Adrenal gland (tissue), 12 donors: ENCODE results near the gene SMPD3. TPM values are rescaled to one million over a fixed set of nuclear protein-coding genes. Genes with fewer than 3 reads are reported as not detected.

Experiments used
- DNase-seq, 7 donors: peaks; one replicate each; pipeline ENCODE4 v3.0.0-alpha.2; 2019 to 2020
- H3K27ac ChIP-seq, 5 donors: fragments of 200-600 bp; sonication (generic) in 4 of 5; 1 replicate in 3 of 5; 2 replicates in 2 of 5; pipeline versions ENCODE4 v1.5.1 to v1.8.0; 2016 to 2020; ENCODE audit warnings: mild to moderate bottlenecking in 1 of 5
- H3K27me3 ChIP-seq: fragments of 200-600 bp; 2 replicates; pipeline ENCODE4 v1.8.0; 2021
- H3K36me3 ChIP-seq, 2 donors: fragments of 200-600 bp; replicated peaks in 1 of 2; 1 replicate in 1 of 2; 2 replicates in 1 of 2; pipeline versions ENCODE4 v1.5.1 to v1.8.0; 2018 to 2022
- H3K4me1 ChIP-seq, 2 donors: fragments of 200-600 bp; replicated peaks in 1 of 2; 1 replicate in 1 of 2; 2 replicates in 1 of 2; pipeline versions ENCODE4 v1.5.1 to v1.8.0; 2018 to 2021
- H3K4me3 ChIP-seq, 4 donors: fragments of 200-600 bp; sonication (generic) in 3 of 4; one replicate each; pipeline ENCODE4 v1.5.1; 2016 to 2018
- H3K9me3 ChIP-seq, 3 donors: fragments of 200-600 bp; sonication (generic) in 1 of 3; replicated peaks in 1 of 3; 1 replicate in 2 of 3; 2 replicates in 1 of 3; pipeline versions ENCODE4 v1.5.1 to v1.8.0; 2016 to 2021
- CTCF ChIP-seq, 6 experiments: fragments of 450-650 bp in 4 of 6; fragments of 200-600 bp in 2 of 6; sonication (generic) in 1 of 6; IDR thresholded peaks; 1 replicate in 5 of 6; 2 replicates in 1 of 6; pipeline versions ENCODE4 v1.5.1 to v1.8.0; 2016 to 2021; ENCODE audit warnings: antibody characterized with exemption in 6 of 6, mild to moderate bottlenecking in 2 of 6, moderate library complexity in 1 of 6
- POLR2A ChIP-seq, 2 donors: fragments of 450-650 bp; IDR thresholded peaks; one replicate each; pipeline ENCODE4 v1.6.1; 2017; ENCODE audit warnings: antibody characterized with exemption in 2 of 2, mild to moderate bottlenecking in 2 of 2, moderate library complexity in 1 of 2
- WGBS, 4 donors: extraction: QIAGEN DNeasy Blood & Tissue Kit in 2 of 4; methylation state at CpG; one replicate each; pipeline versions ENCODE4 v1.1.5 to v1.1.7; 2013 to 2017; 5-methylcytosine and 5-hydroxymethylcytosine counted together
- intact Hi-C, 2 donors: fragments of 100-400 bp; cut with DNase I; formaldehyde crosslinking; loops; one replicate each; pipeline versions ENCODE4 v1.14.1 to v1.15.0; 2022 to 2023
- polyA plus RNA-seq, 3 donors: library from polyadenylated mRNA; stranded (reverse); fragments of 200-250 nt in 2 of 3; fragments of 350-450 nt in 1 of 3; fragmentation: Illumina TruSeq in 1 of 3; extraction: RNeasy Lipid Tissue Mini Kit (QIAGEN cat#74804) in 1 of 3; gene quantifications; one replicate each; pipeline ENCODE4 v1.2.3, GENCODE V29; 2013 to 2014
- total RNA-seq, 9 donors: library from RNA; depleted of rRNA in 4 of 9; stranded (reverse); fragments of >200 nt in 4 of 9; fragments of 120-200 nt in 1 of 9; fragmentation: NEBNext Ultra II Directional in 1 of 9; extraction: Animal tissue kit (Norgen Biotek cat#: 25700) in 1 of 9; gene quantifications; one replicate each; pipeline versions ENCODE4 v1.1.0 to v1.2.4, GENCODE V29; 2013 to 2023
- donor health status: healthy with polysubstance abuse.
- donor health status: Bipolar disorder and iron deficiency.
- donor health status: DM: yes; HTN: yes; CAD: no.
- donor health status: DM: no; HTN: no; CAD: no.
- donor health status: DM: no; HTN: no; CAD: no.
- donor health status: DM: yes; HTN: yes; CAD: no.

SMPD3 gene
- total and polyA plus RNA-seq, 12 donors, result 0.32 to 7.8 (median 1.2) TPM; not detected in 2

- H3K27me3 ChIP-seq, result no peaks in the 10 kb centered on the region
- no peaks in the 10 kb centered on the region for H3K36me3 ChIP-seq
- peaks cover 0 to 16% of the 10 kb centered on the region in 2 donors for H3K4me1 ChIP-seq
- H3K4me3 ChIP-seq, result no peak overlapping the region
- DNase-seq, result no peak
- no peaks in the 10 kb centered on the region for H3K9me3 ChIP-seq
- intact Hi-C loops, result no loop called here
- WGBS, 4 donors, result 83 to 91% (median 90%) methylated on average over 3 of the region's 3 CpGs; no CpG with 5 or more reads in 1 of the 4 donors
- TF ChIP-seq CTCF (IDR thresholded peaks at IDR 0.05) (no peak), POLR2A (IDR thresholded peaks at IDR 0.05) (no peak)
- H3K27ac ChIP-seq, result no peak overlapping the region
These were observed 45.6 kb downstream of the SMPD3 start for GRCh38 chr16:68402748-68403040.

DNA sequence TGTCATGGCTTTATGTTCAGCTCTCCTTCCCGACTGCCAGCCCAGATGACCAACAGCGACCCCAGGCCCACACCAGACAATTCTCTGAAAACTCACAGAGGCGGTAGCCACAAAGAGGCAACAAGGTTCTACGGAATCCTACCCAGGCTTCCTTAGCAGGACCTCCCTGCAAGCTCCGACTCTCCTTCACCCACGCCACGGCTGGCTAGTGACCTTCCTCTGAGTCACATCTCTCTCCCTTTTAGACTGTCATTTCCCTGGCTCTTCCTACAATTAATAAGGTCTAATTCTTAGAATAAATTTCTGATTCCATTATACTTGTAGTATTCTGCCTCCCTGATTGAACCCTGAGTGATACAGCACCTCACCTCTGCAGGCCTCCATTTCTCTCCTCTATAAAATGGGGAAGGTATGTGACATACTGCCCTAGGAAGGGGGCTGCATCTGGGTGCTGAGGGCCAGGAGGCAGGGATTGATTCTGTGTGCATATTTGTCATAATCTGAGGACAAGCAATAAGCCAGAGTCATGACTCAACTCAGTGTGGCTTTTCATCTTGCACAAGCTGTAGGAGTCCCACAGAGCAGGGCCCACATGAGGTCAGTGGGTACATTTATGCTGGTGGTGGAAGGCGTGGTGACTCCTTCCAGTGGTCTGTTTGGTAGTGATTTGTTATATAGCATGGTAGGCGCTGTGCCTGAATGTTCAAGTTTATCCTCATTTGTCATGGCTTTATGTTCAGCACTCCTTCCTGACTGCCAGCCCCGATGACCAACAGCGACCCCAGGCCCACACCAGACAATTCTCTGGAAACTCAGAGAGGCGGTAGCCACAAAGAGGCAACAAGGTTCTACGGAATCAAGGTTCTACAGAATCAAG, 46.2 kb downstream of the SMPD3 start:
- TF ChIP-seq POLR2A (IDR thresholded peaks at IDR 0.05) (no peak), CTCF (IDR thresholded peaks at IDR 0.05) (no peak)
- no peak overlapping the region for H3K4me3 ChIP-seq
- no peaks in the 10 kb centered on the region for H3K27me3 ChIP-seq
- WGBS, 4 donors, result 69 to 83% (median 71%) methylated on average over 13 of the region's 13 CpGs
- intact Hi-C loops, result no loop called here
- H3K4me1 ChIP-seq, result peaks cover 0 to 16% of the 10 kb centered on the region in 2 donors
- H3K9me3 ChIP-seq, result no peaks in the 10 kb centered on the region
- H3K27ac ChIP-seq, result no peak overlapping the region
- DNase-seq, result peak in 2 of 7 donors; percentile 31 to 38
- H3K36me3 ChIP-seq, result no peaks in the 10 kb centered on the region

- no peaks in the 10 kb centered on the region for H3K9me3 ChIP-seq
- TF ChIP-seq POLR2A (IDR thresholded peaks at IDR 0.05), result no peak
- TF ChIP-seq CTCF (IDR thresholded peaks at IDR 0.05), result no peak
- no peak overlapping the region for H3K4me3 ChIP-seq
- intact Hi-C loops, result no loop called here
- H3K27ac ChIP-seq, result no peak overlapping the region
- 55 to 56% (median 56%) methylated on average over 4 to 5 of the region's 5 CpGs for WGBS, 4 donors
- no peaks in the 10 kb centered on the region for H3K36me3 ChIP-seq
- no peaks in the 10 kb centered on the region for H3K27me3 ChIP-seq
- DNase-seq, result no peak
- peaks cover 0 to 16% of the 10 kb centered on the region in 2 donors for H3K4me1 ChIP-seq
These were observed 47.3 kb downstream of the SMPD3 start for GRCh38 chr16:68400924-68401460.

GRCh38 chr16:68400083-68400923, 48.0 kb downstream of the SMPD3 start:
- Histone ChIP-seq H3K9me3 (no peaks in the 10 kb centered on the region), H3K27me3 (no peaks in the 10 kb centered on the region), H3K4me3 (no peak overlapping the region), H3K27ac (peak overlapping the region in 1 of 5 donors; percentile 13), H3K4me1 (peaks cover 0 to 16% of the 10 kb centered on the region in 2 donors), H3K36me3 (no peaks in the 10 kb centered on the region)
- intact Hi-C loops, result no loop called here
- WGBS, 4 donors, result 76 to 98% (median 82%) methylated on average over 4 to 5 of the region's 5 CpGs
- no peak for TF ChIP-seq POLR2A (IDR thresholded peaks at IDR 0.05)
- TF ChIP-seq CTCF (IDR thresholded peaks at IDR 0.05), result no peak
- no peak for DNase-seq
